Fibroblast of lung (primary cell): Measurements from ENCODE around the gene CDS1. TPM values are rescaled to one million over a fixed set of nuclear protein-coding genes. Genes with fewer than 3 reads are reported as not detected.
A peak's percentile ranks its signal among the peaks of the same experiment; 100 is the strongest.

Source experiments
- DNase-seq, 2 donors: peaks; one replicate each; pipeline versions ENCODE4 v3.0.0 to v3.0.0-alpha.2; 2010; ENCODE audit warnings: low read depth in 2 of 2
- H2AFZ ChIP-seq: 2 replicates; pipeline ENCODE4 v1.5.1; 2012; ENCODE audit warnings: low read length, control low read depth, inconsistent platforms
- H3K27ac ChIP-seq: 2 replicates; pipeline ENCODE4 v1.5.1; 2011; ENCODE audit warnings: low read length, control low read depth; ENCODE audit not compliant: insufficient read depth
- H3K27me3 ChIP-seq: 2 replicates; pipeline ENCODE4 v1.5.1; 2011; ENCODE audit warnings: mild to moderate bottlenecking, low read length; ENCODE audit not compliant: control insufficient read depth, insufficient read depth
- H3K36me3 ChIP-seq: 2 replicates; pipeline ENCODE4 v1.5.1; 2011; ENCODE audit warnings: low read length; ENCODE audit not compliant: control insufficient read depth, insufficient read depth
- H3K4me1 ChIP-seq: 2 replicates; pipeline ENCODE4 v1.5.1; 2011; ENCODE audit warnings: low read length; ENCODE audit not compliant: control insufficient read depth, insufficient read depth; ENCODE audit errors: extremely low read depth
- H3K4me2 ChIP-seq: 2 replicates; pipeline ENCODE4 v1.5.1; 2011; ENCODE audit warnings: low read length, control low read depth; ENCODE audit not compliant: insufficient read depth; ENCODE audit errors: extremely low read depth
- H3K4me3 ChIP-seq, 4 experiments: fragments of 200-600 bp in 1 of 4; sonication (generic) in 1 of 4; replicated peaks in 1 of 4; 2 replicates each; pipeline ENCODE4 v1.5.1; 2011 to 2016; ENCODE audit warnings: low read length in 4 of 4, low read depth in 3 of 4, mild to moderate bottlenecking in 3 of 4, control low read depth in 2 of 4, inconsistent platforms in 1 of 4, mixed read lengths in 1 of 4; ENCODE audit not compliant: insufficient read depth in 1 of 4; ENCODE audit errors: control extremely low read depth in 1 of 4
- H3K79me2 ChIP-seq: 2 replicates; pipeline ENCODE4 v1.5.1; 2012; ENCODE audit warnings: mild to moderate bottlenecking, low read length, inconsistent platforms; ENCODE audit not compliant: control insufficient read depth, insufficient read depth
- H3K9ac ChIP-seq: 2 replicates; pipeline ENCODE4 v1.5.1; 2011; ENCODE audit warnings: mild to moderate bottlenecking, low read length, control low read depth; ENCODE audit not compliant: insufficient read depth
- H3K9me3 ChIP-seq: 2 replicates; pipeline ENCODE4 v1.5.1; 2012; ENCODE audit warnings: low read depth, low read length; ENCODE audit not compliant: control insufficient read depth, insufficient read depth
- H4K20me1 ChIP-seq: 2 replicates; pipeline ENCODE4 v1.5.1; 2011; ENCODE audit warnings: low read length; ENCODE audit not compliant: control insufficient read depth, insufficient read depth; ENCODE audit errors: extremely low read depth
- EZH2 ChIP-seq: IDR thresholded peaks from 2 replicates; pipeline ENCODE4 v1.5.1; 2012; ENCODE audit warnings: low read length, control low read depth, mild to moderate bottlenecking; ENCODE audit errors: missing control alignments
- polyA plus RNA-seq, 2 donors: library from polyadenylated mRNA; depleted of rRNA in 1 of 2; stranded (reverse) in 1 of 2; unstranded in 1 of 2; fragments of >200 nt; gene quantifications; 2 replicates each; pipeline ENCODE4 v1.2.1, GENCODE V29; 2011 to 2012; ENCODE audit warnings: missing spikeins in 1 of 2
- total RNA-seq: library from RNA; depleted of rRNA; stranded (reverse); fragments of >200 nt; gene quantifications from 2 replicates; pipeline ENCODE4 v1.2.1, GENCODE V29; 2014
- TF ChIP-seq, protein P1 (sequence below), 2 donors: IDR thresholded peaks in 1 of 2; conservative IDR thresholded peaks in 1 of 2; 1 replicate in 1 of 2; 2 replicates in 1 of 2; pipeline ENCODE4 v1.5.1; 2011 to 2012; ENCODE audit warnings: low read length in 2 of 2, control low read depth in 1 of 2, inconsistent platforms in 1 of 2, low read depth in 1 of 2, mild to moderate bottlenecking in 1 of 2

The CDS1 gene
- total and polyA plus RNA-seq, 2 donors (not counting 1 experiment from before 2014, with no cell fraction given), result 0.08 to 0.33 TPM

DNA sequence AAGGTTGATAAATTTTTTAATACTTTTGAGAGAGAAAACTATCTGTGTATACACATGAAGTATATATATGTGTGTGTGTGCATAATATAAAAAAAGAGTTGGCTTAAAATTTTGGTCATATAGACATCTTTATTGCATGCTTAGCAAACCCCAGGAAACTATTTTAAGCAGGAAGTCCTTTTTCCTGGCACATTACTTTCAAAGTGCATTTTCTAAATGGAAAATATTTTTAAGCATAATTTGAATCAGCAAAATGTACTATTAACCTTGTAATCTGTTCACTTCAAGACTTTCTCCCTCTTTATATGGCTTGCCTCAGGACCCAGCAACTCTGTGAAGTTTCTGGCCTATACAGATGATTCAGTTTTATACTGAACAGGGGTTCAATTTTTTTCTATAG is 106.3 kb downstream of the CDS1 start:
- H3K4me1 ChIP-seq, result peaks cover 14% of the 10 kb centered on the region
- no peak for TF ChIP-seq EZH2
- TF ChIP-seq, protein P1, sequence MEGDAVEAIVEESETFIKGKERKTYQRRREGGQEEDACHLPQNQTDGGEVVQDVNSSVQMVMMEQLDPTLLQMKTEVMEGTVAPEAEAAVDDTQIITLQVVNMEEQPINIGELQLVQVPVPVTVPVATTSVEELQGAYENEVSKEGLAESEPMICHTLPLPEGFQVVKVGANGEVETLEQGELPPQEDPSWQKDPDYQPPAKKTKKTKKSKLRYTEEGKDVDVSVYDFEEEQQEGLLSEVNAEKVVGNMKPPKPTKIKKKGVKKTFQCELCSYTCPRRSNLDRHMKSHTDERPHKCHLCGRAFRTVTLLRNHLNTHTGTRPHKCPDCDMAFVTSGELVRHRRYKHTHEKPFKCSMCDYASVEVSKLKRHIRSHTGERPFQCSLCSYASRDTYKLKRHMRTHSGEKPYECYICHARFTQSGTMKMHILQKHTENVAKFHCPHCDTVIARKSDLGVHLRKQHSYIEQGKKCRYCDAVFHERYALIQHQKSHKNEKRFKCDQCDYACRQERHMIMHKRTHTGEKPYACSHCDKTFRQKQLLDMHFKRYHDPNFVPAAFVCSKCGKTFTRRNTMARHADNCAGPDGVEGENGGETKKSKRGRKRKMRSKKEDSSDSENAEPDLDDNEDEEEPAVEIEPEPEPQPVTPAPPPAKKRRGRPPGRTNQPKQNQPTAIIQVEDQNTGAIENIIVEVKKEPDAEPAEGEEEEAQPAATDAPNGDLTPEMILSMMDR (conservative IDR thresholded peaks at IDR 0.05 in 1 of 2, IDR thresholded peaks at IDR 0.05 in 1 of 2; ENCODE audit: low read depth in 1 of 2, low read length in 2 of 2), result no peak
- H3K27ac ChIP-seq, result no peak overlapping the region

DNA sequence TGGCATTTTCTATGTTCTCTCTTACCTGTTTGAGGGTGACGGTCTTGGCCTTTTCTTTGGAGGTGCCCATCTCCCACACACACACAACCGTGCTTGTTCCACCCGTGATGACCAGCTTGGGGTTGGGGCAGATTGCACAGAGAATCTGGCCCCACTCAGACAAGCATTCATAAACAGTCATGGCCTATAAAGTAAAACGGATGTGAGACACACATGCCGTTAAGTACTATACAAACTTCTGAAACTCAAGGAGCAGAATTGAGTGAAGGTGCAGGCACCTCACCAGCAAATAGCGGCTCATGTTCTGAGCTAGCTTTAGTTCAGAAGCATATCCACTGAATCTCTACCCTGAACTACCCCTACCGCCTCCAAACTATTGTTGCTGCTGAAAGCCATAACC is 107.6 kb downstream of the CDS1 start:
- Histone ChIP-seq H3K27me3 (no peaks in the 10 kb centered on the region), H3K36me3 (peaks cover 8% of the 10 kb centered on the region), H3K4me3 (peak overlapping the region in 2 of 4 experiments; percentile 12 to 17), H3K4me2 (peak overlapping the region; percentile 81), H3K9ac (no peak overlapping the region), H3K9me3 (no peaks in the 10 kb centered on the region), H3K27ac (peak overlapping the region; percentile 50), H3K4me1 (peaks cover 14% of the 10 kb centered on the region), H2AFZ (no peak overlapping the region), H3K79me2 (no peaks in the 10 kb centered on the region), H4K20me1 (no peaks in the 10 kb centered on the region)
- no peak for DNase-seq
- TF ChIP-seq EZH2, result no peak
- TF ChIP-seq, protein P1 (conservative IDR thresholded peaks at IDR 0.05 in 1 of 2, IDR thresholded peaks at IDR 0.05 in 1 of 2; ENCODE audit: low read depth in 1 of 2, low read length in 2 of 2), result no peak

More for the DNA sequence above, 106.3 kb downstream of the CDS1 start:
- no peak overlapping the region for H3K4me2 ChIP-seq
- H2AFZ ChIP-seq, result no peak overlapping the region
- H3K27me3 ChIP-seq, result no peaks in the 10 kb centered on the region
- H3K36me3 ChIP-seq, result peaks cover 8% of the 10 kb centered on the region
- DNase-seq, result no peak
- no peaks in the 10 kb centered on the region for H3K9me3 ChIP-seq
- no peaks in the 10 kb centered on the region for H3K79me2 ChIP-seq
- H3K4me3 ChIP-seq, result no peak overlapping the region
- no peak overlapping the region for H3K9ac ChIP-seq
- H4K20me1 ChIP-seq, result no peaks in the 10 kb centered on the region

DNA sequence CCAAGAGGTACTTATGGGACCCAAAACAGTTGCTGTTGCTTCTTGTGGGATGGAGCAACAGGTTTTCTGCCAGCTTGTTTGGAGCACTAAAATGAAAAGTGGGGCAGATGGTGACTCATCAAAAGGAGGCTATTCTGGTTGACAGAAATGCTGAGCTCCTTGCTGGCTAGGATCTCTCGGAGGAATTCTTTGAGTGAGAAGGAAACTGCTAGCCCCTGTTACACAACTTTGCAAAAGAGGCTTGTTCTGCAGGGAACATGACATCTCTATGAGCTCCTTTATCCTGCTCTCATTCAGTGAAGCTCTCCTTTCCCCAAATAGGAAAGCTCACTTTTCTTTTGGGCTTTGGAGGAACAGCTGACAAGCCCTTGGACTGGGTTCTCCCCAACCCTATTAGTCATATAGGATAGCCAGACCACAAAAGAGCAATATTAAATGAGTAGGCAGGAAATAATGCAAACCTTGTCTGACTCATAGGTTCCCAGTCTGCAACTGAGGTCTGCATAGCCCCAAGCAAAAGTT is 108.3 kb downstream of the CDS1 start:
- no peak overlapping the region for H3K9ac ChIP-seq
- no peaks in the 10 kb centered on the region for H3K79me2 ChIP-seq
- peaks cover 8% of the 10 kb centered on the region for H3K36me3 ChIP-seq
- peaks cover 14% of the 10 kb centered on the region for H3K4me1 ChIP-seq
- H3K4me3 ChIP-seq, result peak overlapping the region in 1 of 4 experiments; percentile 12
- peak overlapping the region; percentile 81 for H3K4me2 ChIP-seq
- no peaks in the 10 kb centered on the region for H3K9me3 ChIP-seq
- no peak for TF ChIP-seq EZH2
- TF ChIP-seq, protein P1 (conservative IDR thresholded peaks at IDR 0.05 in 1 of 2, IDR thresholded peaks at IDR 0.05 in 1 of 2; ENCODE audit: low read depth in 1 of 2, low read length in 2 of 2), result no peak
- no peaks in the 10 kb centered on the region for H3K27me3 ChIP-seq
- peak; percentile 94 to 97 for DNase-seq
- H2AFZ ChIP-seq, result no peak overlapping the region
- H3K27ac ChIP-seq, result peak overlapping the region; percentile 50
- no peaks in the 10 kb centered on the region for H4K20me1 ChIP-seq
